Skeletal muscle satellite cell (primary cell): ENCODE measurements around the gene GID4.

Source experiments
- H3K27me3 ChIP-seq: 2 replicates; pipeline ENCODE4 v1.7.0; 2013; ENCODE audit warnings: low read length; ENCODE audit not compliant: control insufficient read depth, insufficient read depth
- H3K36me3 ChIP-seq: 2 replicates; pipeline ENCODE4 v1.7.0; 2013; ENCODE audit warnings: mild to moderate bottlenecking, control low read depth, low read length; ENCODE audit not compliant: insufficient read depth
- H3K4me1 ChIP-seq: 2 replicates; pipeline ENCODE4 v1.7.0; 2013; ENCODE audit warnings: low read length; ENCODE audit not compliant: control insufficient read depth, insufficient read depth
- H3K4me2 ChIP-seq: 2 replicates; pipeline ENCODE4 v1.7.0; 2013; ENCODE audit warnings: mild to moderate bottlenecking, low read length
- H3K4me3 ChIP-seq: 2 replicates; pipeline ENCODE4 v1.7.0; 2013; ENCODE audit warnings: low read length
- H3K9ac ChIP-seq: 2 replicates; pipeline ENCODE4 v1.7.0; 2013; ENCODE audit warnings: mild to moderate bottlenecking, low read depth, low read length, moderate library complexity
- H3K9me3 ChIP-seq: replicated peaks from 2 replicates; pipeline ENCODE4 v1.7.0; 2013; ENCODE audit warnings: mild to moderate bottlenecking, control low read depth, low read length

GID4 gene

GRCh38 chr17:18004345-18004744, 34.9 kb upstream of the GID4 start:
- Histone ChIP-seq H3K36me3 (no peaks in the 10 kb centered on the region), H3K4me3 (no peak overlapping the region), H3K4me1 (peaks cover 14% of the 10 kb centered on the region), H3K4me2 (no peak overlapping the region), H3K9ac (no peak overlapping the region), H3K9me3 (no peaks in the 10 kb centered on the region), H3K27me3 (no peaks in the 10 kb centered on the region)

DNA sequence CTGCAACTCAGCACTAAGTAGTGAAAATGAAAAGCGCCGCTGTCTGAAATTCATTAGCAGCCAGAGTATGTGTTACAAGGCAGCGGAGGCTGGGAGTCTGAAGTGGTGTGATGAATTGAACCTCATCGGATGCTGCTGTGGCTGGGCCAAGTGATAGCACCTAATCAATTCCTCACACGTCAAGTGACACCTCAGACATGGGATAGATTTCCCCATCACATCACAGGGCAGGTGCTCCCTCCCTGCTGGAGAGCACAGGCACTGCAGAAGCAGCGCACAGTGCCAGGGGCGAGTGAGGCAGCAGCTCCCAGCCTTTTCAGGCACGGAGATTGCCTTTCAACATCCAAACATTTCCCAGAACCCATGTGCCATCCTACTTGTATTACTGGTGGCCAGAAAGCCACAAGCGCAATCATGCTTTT, 34.3 kb upstream of the GID4 start:
- H3K9ac ChIP-seq, result no peak overlapping the region
- no peak overlapping the region for H3K4me3 ChIP-seq
- H3K36me3 ChIP-seq, result no peaks in the 10 kb centered on the region
- no peaks in the 10 kb centered on the region for H3K9me3 ChIP-seq
- H3K4me2 ChIP-seq, result no peak overlapping the region
- H3K4me1 ChIP-seq, result peaks cover 16% of the 10 kb centered on the region
- no peaks in the 10 kb centered on the region for H3K27me3 ChIP-seq

DNA sequence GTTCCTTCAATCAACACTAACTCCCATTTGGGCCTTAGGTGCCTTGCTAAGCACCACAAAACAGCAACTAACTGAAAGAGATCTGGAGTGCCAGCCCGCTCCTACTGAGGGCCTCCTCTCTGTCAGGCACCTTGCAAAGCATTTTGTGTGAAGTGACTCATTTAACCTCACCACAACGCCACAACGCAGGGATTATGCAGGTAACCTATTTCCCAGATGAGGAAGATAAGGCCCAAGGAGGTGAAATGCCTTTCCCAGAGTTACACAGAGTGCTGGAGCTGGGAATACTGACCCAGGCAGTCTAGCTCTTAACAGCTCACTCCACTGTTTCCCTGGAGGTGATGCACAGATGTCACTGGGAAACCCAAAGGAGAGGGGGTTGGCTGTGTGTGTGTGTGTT, 33.7 kb upstream of the GID4 start:
- Histone ChIP-seq H3K4me3 (no peak overlapping the region), H3K27me3 (no peaks in the 10 kb centered on the region), H3K4me2 (no peak overlapping the region), H3K9me3 (no peaks in the 10 kb centered on the region), H3K36me3 (no peaks in the 10 kb centered on the region), H3K9ac (no peak overlapping the region), H3K4me1 (peaks cover 16% of the 10 kb centered on the region)

- Histone ChIP-seq H3K36me3 (no peaks in the 10 kb centered on the region), H3K27me3 (no peaks in the 10 kb centered on the region), H3K4me3 (no peak overlapping the region), H3K4me1 (peaks cover 16% of the 10 kb centered on the region), H3K4me2 (no peak overlapping the region), H3K9ac (no peak overlapping the region), H3K9me3 (no peaks in the 10 kb centered on the region)
These were observed 32.5 kb upstream of the GID4 start for GRCh38 chr17:18006495-18007239.

- no peaks in the 10 kb centered on the region for H3K9me3 ChIP-seq
- H3K36me3 ChIP-seq, result no peaks in the 10 kb centered on the region
- no peaks in the 10 kb centered on the region for H3K27me3 ChIP-seq
These were observed 30.5 kb upstream of the GID4 start for GRCh38 chr17:18008496-18009268.

DNA sequence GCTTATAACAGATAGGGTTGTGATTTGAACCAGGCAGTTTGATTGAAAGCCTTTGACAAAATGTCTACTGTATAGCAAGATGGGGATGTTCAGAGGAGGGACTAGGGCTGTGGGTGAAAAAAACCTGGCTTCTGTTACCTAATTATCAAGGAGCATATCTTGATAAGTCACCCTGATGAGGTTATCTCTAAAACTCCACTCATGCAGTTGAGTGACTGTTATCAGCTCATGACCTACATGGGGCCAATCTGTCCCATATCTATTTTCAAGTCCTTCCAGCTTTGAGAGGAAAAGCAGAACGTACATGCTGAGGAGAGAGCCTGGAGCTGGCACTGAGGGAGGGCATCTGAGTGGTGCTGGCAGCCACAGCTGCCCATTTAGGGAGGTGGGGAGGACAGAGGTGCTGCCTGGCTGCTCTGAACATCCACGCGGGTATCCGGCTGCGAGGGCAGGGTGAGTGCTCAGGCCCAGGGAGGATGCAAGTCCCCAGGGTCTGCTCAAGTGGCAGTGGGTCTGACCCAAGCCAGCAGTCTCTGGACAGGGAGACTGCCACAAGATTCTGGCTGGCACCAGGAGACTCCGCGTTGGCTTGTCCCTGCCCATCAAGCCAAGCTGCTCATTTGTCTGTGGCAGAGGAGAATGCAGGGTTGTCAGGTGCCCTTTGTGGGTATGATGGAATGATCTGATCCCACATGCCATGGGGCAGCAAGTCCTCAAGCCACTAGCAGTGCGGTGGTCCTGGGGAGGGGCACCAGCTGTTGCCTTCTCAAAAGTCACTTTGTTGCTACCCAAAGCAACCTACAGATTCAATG, 29.4 kb upstream of the GID4 start:
- Histone ChIP-seq H3K27me3 (no peaks in the 10 kb centered on the region), H3K9me3 (no peaks in the 10 kb centered on the region), H3K4me2 (no peak overlapping the region), H3K4me3 (no peak overlapping the region), H3K9ac (no peak overlapping the region), H3K4me1 (peaks cover 16% of the 10 kb centered on the region), H3K36me3 (no peaks in the 10 kb centered on the region)

More at GRCh38 chr17:18008496-18009268, 30.5 kb upstream of the GID4 start:
- Histone ChIP-seq H3K4me1 (peaks cover 16% of the 10 kb centered on the region), H3K9ac (peak overlapping the region; percentile 43), H3K4me2 (peak overlapping the region; percentile 53), H3K4me3 (peak overlapping the region; percentile 11)

- H3K9ac ChIP-seq, result no peak overlapping the region
These were observed 27.9 kb upstream of the GID4 start for GRCh38 chr17:18011286-18011685.

DNA sequence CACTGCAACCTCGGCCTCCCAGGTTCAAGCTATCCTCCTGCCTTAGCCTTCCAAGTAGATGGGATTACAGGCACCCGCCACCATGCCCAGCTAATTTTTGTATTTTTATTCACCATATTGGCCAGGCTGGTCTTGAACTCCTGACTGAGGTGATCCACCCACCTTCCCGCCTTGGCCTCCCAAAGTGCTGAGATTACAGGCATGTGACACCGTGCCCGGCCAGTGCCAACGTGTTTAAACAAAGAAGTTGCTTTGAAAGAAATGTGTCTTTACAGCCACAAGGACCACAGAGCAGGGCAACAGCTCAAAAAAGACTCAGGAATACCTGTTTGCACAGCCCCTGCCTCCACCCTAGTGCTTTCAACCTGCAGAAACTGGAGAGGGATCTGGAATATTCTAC, 25.2 kb upstream of the GID4 start:
- H3K4me2 ChIP-seq, result no peak overlapping the region
- H3K36me3 ChIP-seq, result peaks cover 4% of the 10 kb centered on the region
- H3K9ac ChIP-seq, result no peak overlapping the region
- no peaks in the 10 kb centered on the region for H3K9me3 ChIP-seq
- H3K4me1 ChIP-seq, result peaks cover 5% of the 10 kb centered on the region
- H3K27me3 ChIP-seq, result no peaks in the 10 kb centered on the region
- no peak overlapping the region for H3K4me3 ChIP-seq

More at GRCh38 chr17:18011286-18011685, 27.9 kb upstream of the GID4 start:
- H3K36me3 ChIP-seq, result peaks cover 4% of the 10 kb centered on the region
- H3K9me3 ChIP-seq, result no peaks in the 10 kb centered on the region
- H3K27me3 ChIP-seq, result no peaks in the 10 kb centered on the region
- H3K4me3 ChIP-seq, result no peak overlapping the region
- no peak overlapping the region for H3K4me2 ChIP-seq
- H3K4me1 ChIP-seq, result peaks cover 16% of the 10 kb centered on the region

GRCh38 chr17:18015593-18015992, 23.6 kb upstream of the GID4 start:
- Histone ChIP-seq H3K9ac (no peak overlapping the region), H3K9me3 (no peaks in the 10 kb centered on the region), H3K36me3 (peaks cover 4% of the 10 kb centered on the region), H3K4me3 (no peak overlapping the region), H3K4me1 (no peaks in the 10 kb centered on the region), H3K4me2 (no peak overlapping the region), H3K27me3 (no peaks in the 10 kb centered on the region)

- no peaks in the 10 kb centered on the region for H3K9me3 ChIP-seq
- H3K4me1 ChIP-seq, result no peaks in the 10 kb centered on the region
- no peak overlapping the region for H3K9ac ChIP-seq
- H3K27me3 ChIP-seq, result no peaks in the 10 kb centered on the region
- H3K4me2 ChIP-seq, result no peak overlapping the region
- H3K4me3 ChIP-seq, result no peak overlapping the region
- peaks cover 4% of the 10 kb centered on the region for H3K36me3 ChIP-seq
These were observed 22.8 kb upstream of the GID4 start for GRCh38 chr17:18016426-18016825.

DNA sequence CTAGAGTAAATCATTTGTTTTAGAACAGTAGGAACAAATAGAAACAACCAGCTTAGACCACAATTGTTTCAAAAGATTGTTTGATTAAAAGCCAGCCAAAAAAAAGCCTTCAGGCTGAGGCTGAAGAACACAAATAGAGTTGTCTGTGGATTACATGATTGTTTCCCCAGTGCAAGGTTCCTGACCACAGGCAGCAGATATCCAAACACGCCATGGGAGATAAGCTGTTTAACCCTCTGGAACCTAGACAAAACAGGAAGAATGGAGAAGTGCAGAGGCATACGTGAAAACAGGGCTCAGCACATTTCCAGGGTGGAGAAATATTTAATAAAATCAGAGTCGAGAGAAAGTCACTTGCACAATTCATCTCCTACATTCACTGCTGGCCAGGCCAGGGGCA, 21.2 kb upstream of the GID4 start:
- no peak overlapping the region for H3K4me3 ChIP-seq
- no peak overlapping the region for H3K9ac ChIP-seq

More for the DNA sequence above, 21.2 kb upstream of the GID4 start:
- Histone ChIP-seq H3K36me3 (peaks cover 4% of the 10 kb centered on the region), H3K4me2 (no peak overlapping the region), H3K9me3 (no peaks in the 10 kb centered on the region), H3K4me1 (no peaks in the 10 kb centered on the region), H3K27me3 (no peaks in the 10 kb centered on the region)
